Left ventricle myocardium inferior (tissue), 1 donor: Measurements from ENCODE around the gene LSAMP. TPM values are rescaled to one million over a fixed set of nuclear protein-coding genes. Genes with fewer than 3 reads are reported as not detected.
"Not testable (repeated sequence)": the region's sequence is repeated elsewhere in the genome, so short reads cannot be mapped to it uniquely, and the experiment has no call there.

ENCODE experiments used
- DNase-seq: peaks from one replicate; pipeline ENCODE4 v3.0.0-alpha.2; 2020
- H3K27ac ChIP-seq: fragments of 200-600 bp; replicated peaks from 2 replicates; pipeline ENCODE4 v1.8.0; 2021
- H3K27me3 ChIP-seq: fragments of 200-600 bp; 2 replicates; pipeline ENCODE4 v1.8.0; 2021; ENCODE audit warnings: low read depth
- H3K36me3 ChIP-seq: fragments of 200-600 bp; 2 replicates; pipeline ENCODE4 v1.8.0; 2021
- H3K4me1 ChIP-seq: fragments of 200-600 bp; 2 replicates; pipeline ENCODE4 v1.8.0; 2021
- H3K4me3 ChIP-seq: fragments of 200-600 bp; 2 replicates; pipeline ENCODE4 v1.8.0; 2021; ENCODE audit warnings: mild to moderate bottlenecking, moderate library complexity
- H3K9me3 ChIP-seq: fragments of 200-600 bp; replicated peaks from 2 replicates; pipeline ENCODE4 v1.8.0; 2021
- intact Hi-C: fragments of 100-400 bp; cut with micrococcal nuclease; formaldehyde crosslinking; loops from one replicate; pipeline ENCODE4 v1.11.0; 2022
- total RNA-seq: library from RNA; stranded (reverse); fragmentation: NEBNext Ultra II Directional; extraction: Animal tissue kit (Norgen Biotek cat#: 25700); gene quantifications from one replicate; pipeline ENCODE4 v1.2.1, GENCODE V29; 2021
- TF ChIP-seq, protein P1 (sequence below): fragments of 200-600 bp; IDR thresholded peaks from 2 replicates; pipeline ENCODE4 v1.8.0; 2021; ENCODE audit warnings: antibody characterized with exemption, mild to moderate bottlenecking, borderline replicate concordance
- donor health status: DM: no; HTN: yes; CAD: no; lungs with severe emphysema.

The LSAMP gene
- total RNA-seq, 1 donor from 2014 or later = 1.2 TPM

DNA sequence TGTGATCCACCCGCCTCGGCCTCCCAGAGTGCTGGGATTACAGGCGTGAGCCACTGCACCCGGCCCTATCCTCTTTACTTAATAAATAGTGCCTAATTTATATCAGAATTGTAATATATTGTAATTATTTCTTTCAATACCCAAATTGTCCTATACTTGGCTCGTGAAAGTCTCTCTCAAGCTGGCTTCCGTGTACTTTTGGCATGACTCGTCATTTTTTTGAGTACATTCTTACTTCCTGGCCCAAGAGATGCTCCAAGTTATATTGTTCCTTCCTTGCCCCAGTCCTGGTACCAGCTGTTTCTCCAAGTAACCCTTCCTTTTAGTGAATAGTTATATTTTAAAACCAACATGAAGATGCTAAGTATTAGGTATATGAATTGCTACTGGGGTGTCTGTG, 366.7 kb downstream of the LSAMP start:
- DNase-seq = no peak
- Histone ChIP-seq H3K36me3 (no peaks in the 10 kb centered on the region), H3K9me3 (no peaks in the 10 kb centered on the region), H3K4me3 (no peak overlapping the region), H3K27ac (no peak overlapping the region), H3K27me3 (no peaks in the 10 kb centered on the region), H3K4me1 (no peaks in the 10 kb centered on the region)
- intact Hi-C loops = no loop called here
- TF ChIP-seq, protein P1, sequence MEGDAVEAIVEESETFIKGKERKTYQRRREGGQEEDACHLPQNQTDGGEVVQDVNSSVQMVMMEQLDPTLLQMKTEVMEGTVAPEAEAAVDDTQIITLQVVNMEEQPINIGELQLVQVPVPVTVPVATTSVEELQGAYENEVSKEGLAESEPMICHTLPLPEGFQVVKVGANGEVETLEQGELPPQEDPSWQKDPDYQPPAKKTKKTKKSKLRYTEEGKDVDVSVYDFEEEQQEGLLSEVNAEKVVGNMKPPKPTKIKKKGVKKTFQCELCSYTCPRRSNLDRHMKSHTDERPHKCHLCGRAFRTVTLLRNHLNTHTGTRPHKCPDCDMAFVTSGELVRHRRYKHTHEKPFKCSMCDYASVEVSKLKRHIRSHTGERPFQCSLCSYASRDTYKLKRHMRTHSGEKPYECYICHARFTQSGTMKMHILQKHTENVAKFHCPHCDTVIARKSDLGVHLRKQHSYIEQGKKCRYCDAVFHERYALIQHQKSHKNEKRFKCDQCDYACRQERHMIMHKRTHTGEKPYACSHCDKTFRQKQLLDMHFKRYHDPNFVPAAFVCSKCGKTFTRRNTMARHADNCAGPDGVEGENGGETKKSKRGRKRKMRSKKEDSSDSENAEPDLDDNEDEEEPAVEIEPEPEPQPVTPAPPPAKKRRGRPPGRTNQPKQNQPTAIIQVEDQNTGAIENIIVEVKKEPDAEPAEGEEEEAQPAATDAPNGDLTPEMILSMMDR = no peak

DNA sequence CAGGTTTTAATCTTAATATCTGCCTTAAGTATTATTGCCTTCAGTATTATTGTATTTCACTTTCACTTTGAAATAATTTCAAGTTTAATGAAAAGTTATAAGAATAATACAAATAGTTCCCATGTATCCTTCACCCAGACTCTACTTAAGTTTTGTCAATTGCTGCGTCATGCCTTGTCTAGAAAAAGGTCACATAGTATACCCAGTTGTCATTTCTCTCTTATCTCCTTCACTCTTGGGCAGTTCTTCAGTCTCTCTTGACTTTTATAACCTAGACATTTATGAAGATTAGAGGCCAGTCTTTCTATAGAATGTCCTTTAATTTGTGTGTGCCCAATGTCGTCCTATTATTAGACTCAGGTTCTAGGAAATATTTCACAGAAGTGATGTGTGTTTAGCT, 367.7 kb downstream of the LSAMP start:
- TF ChIP-seq, protein P1 = no peak
- no peaks in the 10 kb centered on the region for H3K9me3 ChIP-seq
- H3K4me1 ChIP-seq = no peaks in the 10 kb centered on the region
- intact Hi-C loops = no loop called here
- H3K27me3 ChIP-seq = no peaks in the 10 kb centered on the region
- no peaks in the 10 kb centered on the region for H3K36me3 ChIP-seq
- no peak for DNase-seq
- no peak overlapping the region for H3K4me3 ChIP-seq
- no peak overlapping the region for H3K27ac ChIP-seq

DNA sequence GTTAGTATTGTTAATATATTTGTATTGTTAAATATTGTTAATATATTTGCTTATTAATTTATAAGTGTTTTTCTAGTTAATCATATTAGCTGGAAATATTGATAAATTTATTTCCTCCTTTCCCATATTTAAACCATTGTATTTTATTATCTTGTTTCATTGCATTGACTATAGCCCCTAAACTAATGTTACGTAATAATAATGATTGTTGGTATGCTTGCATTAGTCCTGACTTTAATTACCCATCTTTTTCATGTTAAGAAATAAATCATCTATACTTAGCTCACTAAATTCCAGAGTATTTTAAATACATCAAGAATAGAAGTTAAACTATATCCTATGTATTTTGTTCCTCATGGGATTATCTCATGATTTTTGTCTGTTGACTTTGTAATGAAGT, 368.2 kb downstream of the LSAMP start:
- intact Hi-C loops = no loop called here
- TF ChIP-seq, protein P1 = no peak
- H3K4me1 ChIP-seq = no peaks in the 10 kb centered on the region
- H3K36me3 ChIP-seq = no peaks in the 10 kb centered on the region
- no peak overlapping the region for H3K4me3 ChIP-seq
- H3K27ac ChIP-seq = no peak overlapping the region
- H3K27me3 ChIP-seq = no peaks in the 10 kb centered on the region
- no peak for DNase-seq
- no peaks in the 10 kb centered on the region for H3K9me3 ChIP-seq

DNA sequence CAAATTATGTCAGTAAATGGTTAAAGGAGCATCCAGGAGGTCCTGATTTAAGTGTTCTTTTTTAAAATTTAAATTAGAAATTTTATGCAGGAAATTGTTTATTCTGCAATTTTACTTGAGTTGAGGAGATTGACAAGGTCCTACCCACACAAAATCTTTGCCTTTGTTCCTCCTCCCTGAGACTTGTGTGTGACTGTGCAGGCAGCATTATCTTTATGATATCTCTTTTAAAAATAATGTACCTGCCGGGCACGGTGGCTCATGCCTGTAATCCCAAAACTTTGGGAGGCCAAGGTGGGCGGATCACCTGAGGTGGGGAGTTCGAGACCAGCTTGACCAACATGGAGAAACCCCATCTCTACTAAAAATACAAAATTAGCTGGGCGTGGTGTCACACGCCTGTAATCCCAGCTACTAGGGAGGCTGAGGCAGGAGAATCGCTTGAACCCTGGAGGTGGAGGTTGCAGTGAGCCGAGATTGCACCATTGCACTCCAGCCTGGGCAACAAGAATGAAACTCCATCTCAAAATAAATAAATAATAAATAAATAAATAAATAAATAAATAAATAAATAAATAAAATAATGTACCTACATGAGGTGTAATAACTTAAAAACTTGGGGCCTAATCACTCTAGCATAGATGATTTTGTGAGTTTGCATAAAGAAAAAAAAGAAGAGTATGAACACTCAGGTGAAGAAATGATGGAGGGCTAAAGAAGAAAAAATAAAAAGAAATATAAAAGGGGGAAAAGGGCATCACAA, 374.6 kb downstream of the LSAMP start:
- H3K4me1 ChIP-seq, H3K27ac ChIP-seq, H3K36me3 ChIP-seq, intact Hi-C loops, H3K27me3 ChIP-seq, H3K9me3 ChIP-seq, DNase-seq, H3K4me3 ChIP-seq: not testable (repeated sequence)

DNA sequence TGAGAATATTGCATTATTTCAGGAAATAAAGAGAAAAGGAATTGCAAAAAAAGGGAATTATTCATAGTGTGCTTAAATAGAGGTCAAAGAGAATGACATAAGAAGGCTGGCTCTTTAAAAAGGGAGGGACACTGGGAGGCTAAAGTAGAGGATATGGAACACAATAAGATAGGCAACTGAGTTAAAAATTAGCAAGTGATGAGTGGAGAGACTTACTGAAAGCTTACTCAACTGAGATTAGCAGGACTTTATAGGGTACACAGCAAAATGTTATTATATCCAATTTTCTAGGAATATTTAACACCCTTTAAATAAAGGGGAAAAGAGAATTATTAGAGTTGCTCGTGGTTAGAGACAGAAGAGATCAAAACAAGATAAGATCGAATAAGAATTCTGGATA, 375.2 kb downstream of the LSAMP start:
- Histone ChIP-seq H3K4me1 (no peaks in the 10 kb centered on the region), H3K27ac (no peak overlapping the region)

DNA sequence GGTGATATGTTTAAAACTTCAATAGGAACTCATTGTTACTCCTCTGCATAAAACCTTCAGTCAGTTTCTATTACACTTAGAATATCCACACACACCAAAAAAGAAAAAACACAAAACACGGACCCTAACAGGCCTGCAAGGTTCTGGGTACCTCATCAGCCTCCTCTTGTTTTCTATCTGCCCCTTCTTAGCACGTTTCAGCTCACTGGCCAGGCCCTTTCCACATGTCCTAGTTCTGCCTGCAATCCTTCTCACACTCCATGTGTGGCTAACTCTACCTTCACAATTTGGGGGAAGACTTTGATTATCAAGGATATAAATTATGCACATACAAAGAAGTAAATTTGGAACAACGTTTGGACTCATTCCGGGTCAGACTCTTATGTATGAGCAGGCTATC, 376.3 kb downstream of the LSAMP start:
- intact Hi-C loops = no loop called here
- H3K36me3 ChIP-seq = no peaks in the 10 kb centered on the region
- H3K27me3 ChIP-seq = no peaks in the 10 kb centered on the region
- H3K27ac ChIP-seq = no peak overlapping the region
- no peak for DNase-seq
- no peaks in the 10 kb centered on the region for H3K9me3 ChIP-seq
- no peaks in the 10 kb centered on the region for H3K4me1 ChIP-seq
- TF ChIP-seq, protein P1 = no peak
- H3K4me3 ChIP-seq = no peak overlapping the region

More for the DNA sequence above, 375.2 kb downstream of the LSAMP start:
- H3K27me3 ChIP-seq = no peaks in the 10 kb centered on the region
- intact Hi-C loops = no loop called here
- no peak for DNase-seq
- H3K36me3 ChIP-seq = no peaks in the 10 kb centered on the region
- TF ChIP-seq, protein P1 = no peak
- H3K9me3 ChIP-seq = no peaks in the 10 kb centered on the region
- no peak overlapping the region for H3K4me3 ChIP-seq
